GM23338 (cell line): ENCODE results near the gene UBL4A. TPM values are rescaled to one million over a fixed set of nuclear protein-coding genes. Genes with fewer than 3 reads are reported as not detected.

ENCODE experiments used
- ATAC-seq: fragments of 200-7000 bp; cut with Tn5 transposase; 3 replicates; pipeline ENCODE4 v1.9.1; 2020
- DNase-seq: peaks from one replicate; pipeline ENCODE4 v3.0.0-alpha.2; 2015; ENCODE audit warnings: low spot score
- H2AFZ ChIP-seq: fragments of 200-600 bp; sonication (generic); 2 replicates; pipeline ENCODE4 v1.8.0; 2016; ENCODE audit warnings: antibody characterized with exemption, mild to moderate bottlenecking, moderate library complexity
- H3F3A ChIP-seq: fragments of 200-600 bp; sonication (generic); replicated peaks from 2 replicates; pipeline ENCODE4 v1.8.0; 2017; ENCODE audit warnings: antibody characterized with exemption, mixed run types, low read depth
- H3K27ac ChIP-seq: fragments of 200-600 bp; sonication (generic); 2 replicates; pipeline ENCODE4 v1.6.1; 2016; ENCODE audit warnings: low read depth
- H3K27me3 ChIP-seq: fragments of 200-600 bp; sonication (generic); 2 replicates; pipeline ENCODE4 v1.8.0; 2016; ENCODE audit warnings: mild to moderate bottlenecking, mixed run types, moderate library complexity; ENCODE audit not compliant: insufficient read depth
- H3K36me3 ChIP-seq: fragments of 200-600 bp; sonication (generic); 2 replicates; pipeline ENCODE4 v1.8.0; 2016; ENCODE audit warnings: mild to moderate bottlenecking; ENCODE audit not compliant: insufficient read depth
- H3K4me1 ChIP-seq: fragments of 200-600 bp; sonication (generic); 2 replicates; pipeline ENCODE4 v1.8.0; 2016; ENCODE audit warnings: mild to moderate bottlenecking, moderate library complexity; ENCODE audit not compliant: insufficient read depth
- H3K4me2 ChIP-seq: fragments of 200-600 bp; sonication (generic); 2 replicates; pipeline ENCODE4 v1.7.1; 2017; ENCODE audit warnings: mixed run types
- H3K4me3 ChIP-seq: fragments of 200-600 bp; sonication (generic); 2 replicates; pipeline ENCODE4 v1.6.1; 2016; ENCODE audit warnings: mixed run types
- H3K79me2 ChIP-seq: fragments of 200-600 bp; sonication (generic); replicated peaks from 2 replicates; pipeline ENCODE4 v1.8.0; 2017; ENCODE audit warnings: mild to moderate bottlenecking; ENCODE audit not compliant: insufficient read depth
- H3K9me2 ChIP-seq: fragments of 200-600 bp; sonication (generic); 2 replicates; pipeline ENCODE4 v1.8.0; 2017; ENCODE audit not compliant: insufficient read depth
- H4K20me1 ChIP-seq: fragments of 200-600 bp; sonication (generic); replicated peaks from 2 replicates; pipeline ENCODE4 v1.8.0; 2017; ENCODE audit warnings: mild to moderate bottlenecking; ENCODE audit not compliant: insufficient read depth
- H3K27ac Mint-ChIP-seq: 2 replicates; pipeline ENCODE4 v1.8.0; 2020; ENCODE audit warnings: inconsistent platforms, mild to moderate bottlenecking, moderate library complexity, mixed read lengths
- H3K27me3 Mint-ChIP-seq: 3 replicates; pipeline ENCODE4 v1.8.0; 2022; ENCODE audit warnings: low read depth, mild to moderate bottlenecking, moderate library complexity, mixed read lengths, inconsistent platforms; ENCODE audit not compliant: insufficient read depth, poor library complexity
- H3K36me3 Mint-ChIP-seq: 3 replicates; pipeline ENCODE4 v1.8.0; 2021; ENCODE audit warnings: low read depth, mild to moderate bottlenecking, inconsistent platforms, moderate library complexity, mixed read lengths
- H3K4me1 Mint-ChIP-seq: 3 replicates; pipeline ENCODE4 v1.8.0; 2020; ENCODE audit warnings: mild to moderate bottlenecking, inconsistent platforms, mixed read lengths
- H3K4me3 Mint-ChIP-seq: 3 replicates; pipeline ENCODE4 v1.8.0; 2021; ENCODE audit warnings: moderate library complexity, mild to moderate bottlenecking, inconsistent platforms, mixed read lengths
- H3K9me3 Mint-ChIP-seq: 3 replicates; pipeline ENCODE4 v1.8.0; 2020; ENCODE audit warnings: moderate library complexity, mild to moderate bottlenecking, inconsistent platforms, mixed read lengths
- CREB1 ChIP-seq: fragments of 250-450 bp; sonication (Bioruptor Pico); IDR thresholded peaks from 2 replicates; pipeline ENCODE4 v1.5.0; 2020; ENCODE audit warnings: low read depth, mild to moderate bottlenecking, moderate library complexity
- CTCF ChIP-seq, 2 experiments: fragments of 200-600 bp in 1 of 2; sonication (generic) in 1 of 2; conservative IDR thresholded peaks; 2 replicates each; pipeline versions ENCODE4 v1.5.1 to v1.6.1; 2016 to 2017; ENCODE audit warnings: antibody characterized with exemption in 2 of 2, low read depth in 2 of 2, mild to moderate bottlenecking in 2 of 2, moderate library complexity in 1 of 2
- ETS1 ChIP-seq: IDR thresholded peaks from 2 replicates; pipeline ENCODE4 v1.6.1; 2016; ENCODE audit warnings: antibody characterized with exemption
- EZH2 ChIP-seq: fragments of 200-600 bp; sonication (generic); IDR thresholded peaks from one replicate; pipeline ENCODE4 v1.8.0; 2017; ENCODE audit warnings: antibody characterized with exemption, mild to moderate bottlenecking, low read depth; ENCODE audit not compliant: unreplicated experiment
- EZH2phosphoT487 ChIP-seq: fragments of 200-600 bp; sonication (generic); IDR thresholded peaks from one replicate; pipeline ENCODE4 v1.8.1; 2018; ENCODE audit warnings: antibody characterized with exemption; ENCODE audit not compliant: unreplicated experiment
- JUNB ChIP-seq: IDR thresholded peaks from one replicate; pipeline ENCODE4 v1.6.1; 2016; ENCODE audit warnings: antibody characterized with exemption; ENCODE audit not compliant: unreplicated experiment
- NANOG ChIP-seq: IDR thresholded peaks from 2 replicates; pipeline ENCODE4 v1.6.1; 2016; ENCODE audit warnings: antibody characterized with exemption, borderline replicate concordance
- POLR2AphosphoS5 ChIP-seq: IDR thresholded peaks from 2 replicates; pipeline ENCODE4 v1.6.1; 2016; ENCODE audit warnings: antibody characterized with exemption, low read depth
- REST ChIP-seq: IDR thresholded peaks from one replicate; pipeline ENCODE4 v1.6.1; 2018; ENCODE audit warnings: antibody characterized with exemption; ENCODE audit not compliant: unreplicated experiment
- STAT1 ChIP-seq: IDR thresholded peaks from one replicate; pipeline ENCODE4 v1.6.1; 2016; ENCODE audit warnings: antibody characterized with exemption; ENCODE audit not compliant: unreplicated experiment
- ZNF114 ChIP-seq: fragments of 250-450 bp; sonication (Bioruptor Pico); IDR thresholded peaks from 2 replicates; pipeline ENCODE4 v1.5.0; 2020; ENCODE audit warnings: mild to moderate bottlenecking, moderate library complexity
- ZNF331 ChIP-seq: fragments of 250-450 bp; sonication (Bioruptor Pico); IDR thresholded peaks from 2 replicates; pipeline ENCODE4 v1.5.0; 2020; ENCODE audit warnings: low read depth, mild to moderate bottlenecking, moderate library complexity
- polyA plus RNA-seq: library from polyadenylated mRNA; unstranded; fragments of >200 nt; fragmentation: Nextera tagmentation; extraction: Ambion mirVana; gene quantifications from 2 replicates; pipeline ENCODE4 v1.2.1, GENCODE V29; 2016
- total RNA-seq: library from RNA; depleted of rRNA; stranded (reverse); fragments of >200 nt; shearing (Covaris generic); gene quantifications from 2 replicates; pipeline ENCODE4 v1.2.3, GENCODE V29; 2014

Gene UBL4A
- total and polyA plus RNA-seq, 2 experiments from 2014 or later, result 15.6 to 43.7 TPM

- H4K20me1 ChIP-seq, result no peaks in the 10 kb centered on the region
- no peak for DNase-seq
- Mint-ChIP-seq H3K36me3 (peaks cover 12% of the 10 kb centered on the region), H3K27ac (no peak overlapping the region), H3K4me3 (no peak overlapping the region), H3K27me3 (no peaks in the 10 kb centered on the region), H3K9me3 (no peaks in the 10 kb centered on the region), H3K4me1 (no peaks in the 10 kb centered on the region)
- H3K9me2 ChIP-seq, result no peaks in the 10 kb centered on the region
- H3K27me3 ChIP-seq, result no peaks in the 10 kb centered on the region
- no peak overlapping the region for H3K4me2 ChIP-seq
- no peaks in the 10 kb centered on the region for H3K4me1 ChIP-seq
- no peak overlapping the region for H2AFZ ChIP-seq
- TF ChIP-seq ZNF114 (CRISPR knock-in tag) (no peak), EZH2 (no peak), EZH2phosphoT487 (no peak), CTCF (conservative IDR thresholded peaks at IDR 0.05; ENCODE audit: low read depth in 2 of 2) (no peak), CREB1 (CRISPR knock-in tag) (no peak), POLR2AphosphoS5 (no peak), NANOG (no peak), REST (no peak), ETS1 (no peak), ZNF331 (CRISPR knock-in tag) (no peak), JUNB (no peak), STAT1 (no peak)
- H3K79me2 ChIP-seq, result no peaks in the 10 kb centered on the region
- no peaks in the 10 kb centered on the region for H3K36me3 ChIP-seq
- no peak overlapping the region for H3K27ac ChIP-seq
- ATAC-seq, result no peak
- H3K4me3 ChIP-seq, result no peak overlapping the region
- no peaks in the 10 kb centered on the region for H3F3A ChIP-seq
Observed at GRCh38 chrX:154466036-154466435, 20.4 kb downstream of the UBL4A start.
